Medulla oblongata (tissue), 1 donor: ENCODE measurements around the gene KCNJ18.
"Not testable (repeated sequence)": the region's sequence is repeated elsewhere in the genome, so short reads cannot be mapped to it uniquely, and the experiment has no call there.

Experiments used
- DNase-seq: peaks from one replicate; pipeline ENCODE4 v3.0.0-alpha.2; 2015; ENCODE audit errors: extremely low spot score

Gene KCNJ18

GRCh38 chr17:21691883-21692703 lies at the start of gene KCNJ18:
KCNJ18 (plus strand) TSS chr17:21692523; CDS start chr17:21702787, 10,264 bp downstream.
- DNase-seq, result not testable (repeated sequence)

- not testable (repeated sequence) for DNase-seq
These were observed 44.2 kb upstream of the KCNJ18 start for GRCh38 chr17:21648125-21648524.

- not testable (repeated sequence) for DNase-seq
These were observed 42.3 kb upstream of the KCNJ18 start for GRCh38 chr17:21650043-21650442.

- not testable (repeated sequence) for DNase-seq
These were observed 40.3 kb upstream of the KCNJ18 start for GRCh38 chr17:21652049-21652448.

- DNase-seq, result not testable (repeated sequence)
These were observed 39.1 kb upstream of the KCNJ18 start for GRCh38 chr17:21653211-21653610.

GRCh38 chr17:21656518-21657309 lies 35.6 kb upstream of the KCNJ18 start:
- not testable (repeated sequence) for DNase-seq

- not testable (repeated sequence) for DNase-seq
These were observed 32.7 kb upstream of the KCNJ18 start for GRCh38 chr17:21659635-21660034.

GRCh38 chr17:21661455-21661854 lies 30.9 kb upstream of the KCNJ18 start:
- not testable (repeated sequence) for DNase-seq

GRCh38 chr17:21663166-21663565 lies 29.2 kb upstream of the KCNJ18 start:
- DNase-seq, result not testable (repeated sequence)

GRCh38 chr17:21663614-21664474 lies 28.5 kb upstream of the KCNJ18 start:
- not testable (repeated sequence) for DNase-seq

GRCh38 chr17:21665171-21665570 lies 27.2 kb upstream of the KCNJ18 start:
- DNase-seq, result not testable (repeated sequence)

- not testable (repeated sequence) for DNase-seq
These were observed 26.3 kb upstream of the KCNJ18 start for GRCh38 chr17:21665935-21666493.

GRCh38 chr17:21666711-21667412 lies 25.5 kb upstream of the KCNJ18 start:
- DNase-seq, result not testable (repeated sequence)

- not testable (repeated sequence) for DNase-seq
These were observed 24.8 kb upstream of the KCNJ18 start for GRCh38 chr17:21667413-21668117.

- not testable (repeated sequence) for DNase-seq
These were observed 24.2 kb upstream of the KCNJ18 start for GRCh38 chr17:21668118-21668488.

GRCh38 chr17:21668746-21669508 lies 23.4 kb upstream of the KCNJ18 start:
- DNase-seq, result not testable (repeated sequence)

- not testable (repeated sequence) for DNase-seq
These were observed 22.5 kb upstream of the KCNJ18 start for GRCh38 chr17:21669616-21670360.

GRCh38 chr17:21670361-21671155 lies 21.8 kb upstream of the KCNJ18 start:
- not testable (repeated sequence) for DNase-seq
